ENCODE data around the gene NCOR2.

Gene NCOR2
- 38.4 to 66.6 reads per million in 2 experiments for total RNA-seq

GRCh38 chr12:124566997-124567672 lies at the start of gene NCOR2:
NCOR2 (minus strand) TSS chr12:124567612; CDS start chr12:124495251, 72,361 bp downstream.
- DNase-seq (ENCODE audit: low read depth): peak; percentile 27

DNA sequence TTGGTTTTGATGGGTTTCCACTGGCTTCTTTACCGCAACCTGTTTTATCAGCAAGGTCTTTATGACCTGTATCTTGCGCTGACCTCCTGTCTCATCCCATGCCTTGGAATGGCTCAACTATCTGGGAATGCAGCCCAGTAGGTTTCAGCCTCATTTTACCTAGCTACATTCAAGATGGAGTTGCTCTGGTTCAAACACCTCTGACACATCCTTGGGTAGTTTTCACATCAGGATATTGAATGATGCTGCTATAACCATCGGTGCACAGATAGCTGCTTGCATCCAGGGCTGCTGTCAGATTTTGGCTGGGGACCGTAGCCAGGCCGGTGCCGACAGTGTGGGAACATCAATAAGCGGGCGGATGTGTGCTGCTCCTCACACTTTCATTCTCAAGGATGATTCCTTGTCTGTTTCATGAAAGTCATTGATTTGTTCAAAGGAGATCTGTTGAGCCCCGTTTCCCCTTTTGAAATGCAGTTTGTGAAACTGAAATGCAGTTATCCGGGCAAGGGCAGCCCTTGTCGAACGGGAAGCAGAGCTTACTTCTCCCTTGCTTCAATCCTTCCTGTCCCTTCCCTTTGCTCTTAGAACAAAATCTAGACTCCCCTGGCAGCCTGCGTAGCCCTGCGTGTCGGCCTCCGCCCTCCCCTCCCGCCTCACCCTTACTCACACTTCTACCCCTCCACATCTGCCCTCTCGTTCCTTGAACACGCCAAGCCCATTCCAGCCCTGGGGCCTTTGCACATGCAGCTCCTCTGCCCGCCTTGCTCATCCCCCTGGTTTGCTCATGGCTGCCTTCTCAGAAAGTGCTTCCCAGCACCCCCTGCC lies 49.2 kb upstream of the NCOR2 start:
- no peak for DNase-seq (ENCODE audit: low read depth)

DNA sequence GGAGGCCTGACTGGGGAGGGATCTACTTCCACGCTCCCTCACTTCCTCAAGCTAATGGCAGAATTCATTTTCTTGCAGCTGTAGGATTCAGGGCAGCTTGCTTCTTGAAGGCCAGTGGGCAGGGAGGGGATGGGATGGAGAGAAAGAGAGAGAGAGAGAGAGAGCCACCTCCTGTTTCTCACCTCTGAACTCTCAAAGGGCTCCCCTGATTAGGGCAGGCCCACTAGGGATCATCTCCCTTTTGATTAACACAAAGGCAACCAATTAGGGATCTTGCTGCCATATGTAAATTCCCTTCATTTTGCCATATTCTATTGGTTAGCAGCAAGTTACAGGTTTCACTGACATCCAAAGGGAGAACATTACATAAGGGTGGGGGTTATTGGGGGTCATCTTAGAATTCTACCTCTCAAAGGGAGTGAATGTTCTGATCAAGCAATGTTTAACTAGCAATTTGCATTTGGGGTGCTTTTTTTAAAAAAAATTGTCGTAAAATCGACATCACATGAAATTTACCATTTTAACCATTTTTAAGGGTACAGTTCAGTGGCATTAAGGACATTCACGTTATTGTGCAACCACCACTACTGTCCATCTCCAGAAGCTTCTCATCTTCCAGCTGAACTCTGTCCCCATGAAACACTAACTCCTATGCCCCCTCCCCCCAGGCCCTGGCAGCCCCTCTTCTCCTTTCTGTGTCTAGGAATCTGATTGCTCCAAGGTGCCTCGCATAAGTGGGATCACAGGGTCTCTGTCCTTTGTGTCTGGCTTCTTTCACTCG lies 47.3 kb upstream of the NCOR2 start:
- DNase-seq (ENCODE audit: low read depth): no peak

DNA sequence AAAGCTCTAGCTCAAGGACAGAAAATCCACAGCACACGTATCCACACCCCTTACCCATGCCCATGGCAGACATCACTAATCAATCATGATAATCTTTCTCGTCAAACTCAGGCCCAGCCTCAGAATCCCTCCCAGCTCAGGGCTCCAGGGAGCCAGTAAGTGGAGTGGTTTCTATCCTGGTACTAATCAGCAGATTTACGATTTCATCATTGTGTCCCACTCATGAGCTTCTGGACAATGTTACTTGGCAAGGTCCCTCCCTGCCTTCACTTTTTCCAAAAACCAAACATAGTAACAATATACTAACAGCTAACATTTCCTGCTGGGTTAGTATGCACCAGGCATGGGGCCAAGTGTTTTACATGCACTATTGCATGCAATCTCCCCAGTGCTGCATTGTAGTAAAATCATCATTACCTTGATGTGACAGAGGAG lies 45.8 kb upstream of the NCOR2 start:
- DNase-seq (ENCODE audit: low read depth): no peak

DNA sequence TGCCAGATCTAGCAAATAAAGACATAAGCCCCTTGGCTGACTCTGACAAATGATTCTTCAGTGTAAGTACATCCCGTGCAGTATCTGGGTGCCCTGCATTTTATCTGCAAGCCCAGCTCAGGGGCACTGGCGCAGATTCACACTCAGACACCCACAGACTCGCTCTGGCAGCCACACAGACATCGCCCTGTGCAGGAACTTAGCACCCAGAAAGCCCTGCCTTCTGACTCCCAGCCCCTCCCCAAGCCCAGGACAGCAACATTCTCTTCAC lies 44.9 kb upstream of the NCOR2 start:
- DNase-seq (ENCODE audit: low read depth): no peak

DNA sequence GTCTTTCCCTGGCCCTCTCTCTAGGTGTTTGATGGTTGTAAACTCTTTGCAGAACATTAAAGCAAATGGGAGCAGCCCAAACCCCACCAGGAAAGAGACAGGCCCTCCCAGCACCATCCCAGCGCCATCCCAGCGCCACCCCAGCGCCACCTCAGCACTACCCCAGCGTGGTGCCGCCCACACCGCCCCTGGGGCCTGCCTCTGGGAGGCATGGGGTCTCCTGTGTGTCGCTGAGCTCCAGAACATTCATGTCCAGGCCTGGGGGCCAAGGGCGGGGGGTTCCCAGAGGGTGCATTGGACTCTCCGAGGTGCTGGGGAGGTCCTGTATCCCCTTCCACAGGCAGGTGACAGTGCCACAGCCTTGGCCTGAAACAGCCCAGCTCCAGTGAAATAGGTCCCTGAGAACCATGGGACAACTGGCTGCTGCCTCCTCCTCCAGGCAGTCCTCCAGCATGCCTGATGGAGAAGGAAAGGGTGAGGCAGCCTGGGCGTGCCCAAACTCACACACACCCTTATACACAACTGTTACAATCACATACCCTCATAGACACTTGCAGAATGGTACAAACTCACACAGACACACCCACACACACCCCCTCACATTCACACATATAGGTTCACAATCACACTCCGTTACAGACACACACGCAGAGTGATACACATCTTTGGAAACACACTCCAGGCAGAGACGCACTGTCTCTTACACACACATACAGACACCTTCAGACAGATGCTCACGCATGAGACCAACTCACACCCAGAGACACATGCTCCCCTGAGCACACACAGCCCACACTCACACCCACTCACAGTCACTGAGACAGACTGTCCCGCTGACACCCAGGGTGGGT lies 44.4 kb upstream of the NCOR2 start:
- DNase-seq (ENCODE audit: low read depth): no peak

DNA sequence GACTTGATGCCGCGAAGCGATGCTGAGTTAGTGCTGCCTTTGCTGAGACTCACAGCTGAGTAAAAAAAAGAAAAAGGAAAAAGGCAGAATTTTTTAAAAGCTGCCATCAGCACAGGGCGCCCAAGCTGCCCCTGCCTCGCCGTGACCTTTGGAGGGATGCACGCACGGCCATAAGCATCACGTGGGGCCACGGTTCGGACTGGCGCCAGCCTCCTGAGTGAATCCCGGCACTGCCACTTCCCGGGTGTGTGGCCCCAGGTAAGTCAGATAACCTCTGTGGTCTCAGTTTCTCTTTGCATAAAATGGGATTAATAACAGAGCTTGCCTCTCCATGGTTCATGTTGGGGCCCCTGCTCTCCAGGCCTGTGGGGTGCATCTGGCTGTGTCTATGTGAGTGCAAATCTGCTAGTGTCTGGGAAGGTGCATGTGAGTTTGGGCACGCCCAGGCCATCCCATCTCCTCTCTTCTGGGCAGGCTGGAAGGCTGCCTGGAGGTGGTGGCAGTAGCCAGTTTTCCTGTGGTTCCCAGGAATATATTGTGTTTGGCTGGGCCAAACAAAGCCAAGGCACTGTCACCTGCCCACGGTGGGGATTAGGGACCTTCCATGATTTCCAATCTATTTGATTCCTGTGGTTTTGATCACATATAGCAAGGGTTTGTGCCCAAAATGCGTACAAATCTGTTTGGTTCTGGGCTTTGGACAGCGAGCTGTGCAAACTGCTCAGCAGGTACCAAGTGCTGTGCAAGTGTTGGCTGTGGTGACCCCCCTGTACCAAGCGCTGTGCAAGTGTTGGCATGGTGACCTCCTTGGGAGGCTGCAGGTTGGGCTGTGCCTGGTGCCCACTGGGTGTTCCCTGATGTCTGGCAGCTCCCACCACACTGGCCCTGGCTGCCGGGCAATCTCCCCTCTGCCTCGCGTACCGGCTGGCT lies 43.5 kb upstream of the NCOR2 start:
- DNase-seq (ENCODE audit: low read depth): no peak

GRCh38 chr12:124610021-124610612 lies 42.7 kb upstream of the NCOR2 start:
- DNase-seq (ENCODE audit: low read depth): no peak

- peak; percentile 81 for DNase-seq (ENCODE audit: low read depth)
Measured at GRCh38 chr12:124609041-124609989, 41.9 kb upstream of the NCOR2 start.

DNA sequence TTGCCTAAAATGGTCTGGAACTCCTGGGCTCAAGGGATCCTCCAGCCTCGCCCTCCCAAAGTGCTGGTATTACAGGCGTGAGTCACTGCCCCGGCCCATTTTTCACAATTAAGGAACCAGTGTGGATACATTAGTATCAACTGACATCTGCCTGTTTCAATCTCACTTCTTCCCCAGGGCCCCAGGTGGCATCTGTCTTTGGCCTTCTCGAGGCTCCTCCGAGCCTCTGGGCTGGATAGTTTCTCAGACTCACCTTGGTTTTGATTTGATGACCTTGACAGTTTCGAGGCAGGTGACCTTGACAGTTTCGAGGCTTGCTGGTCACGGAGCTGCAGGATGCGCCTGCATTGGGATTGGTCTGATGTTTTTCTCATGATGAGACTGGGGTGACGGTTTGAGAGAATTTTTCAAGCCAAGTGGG lies 41.0 kb upstream of the NCOR2 start:
- no peak for DNase-seq (ENCODE audit: low read depth)

- DNase-seq (ENCODE audit: low read depth): no peak
Measured at GRCh38 chr12:124607681-124608425, 40.4 kb upstream of the NCOR2 start.

- DNase-seq (ENCODE audit: low read depth): no peak
Measured at GRCh38 chr12:124605883-124606774, 38.7 kb upstream of the NCOR2 start.

DNA sequence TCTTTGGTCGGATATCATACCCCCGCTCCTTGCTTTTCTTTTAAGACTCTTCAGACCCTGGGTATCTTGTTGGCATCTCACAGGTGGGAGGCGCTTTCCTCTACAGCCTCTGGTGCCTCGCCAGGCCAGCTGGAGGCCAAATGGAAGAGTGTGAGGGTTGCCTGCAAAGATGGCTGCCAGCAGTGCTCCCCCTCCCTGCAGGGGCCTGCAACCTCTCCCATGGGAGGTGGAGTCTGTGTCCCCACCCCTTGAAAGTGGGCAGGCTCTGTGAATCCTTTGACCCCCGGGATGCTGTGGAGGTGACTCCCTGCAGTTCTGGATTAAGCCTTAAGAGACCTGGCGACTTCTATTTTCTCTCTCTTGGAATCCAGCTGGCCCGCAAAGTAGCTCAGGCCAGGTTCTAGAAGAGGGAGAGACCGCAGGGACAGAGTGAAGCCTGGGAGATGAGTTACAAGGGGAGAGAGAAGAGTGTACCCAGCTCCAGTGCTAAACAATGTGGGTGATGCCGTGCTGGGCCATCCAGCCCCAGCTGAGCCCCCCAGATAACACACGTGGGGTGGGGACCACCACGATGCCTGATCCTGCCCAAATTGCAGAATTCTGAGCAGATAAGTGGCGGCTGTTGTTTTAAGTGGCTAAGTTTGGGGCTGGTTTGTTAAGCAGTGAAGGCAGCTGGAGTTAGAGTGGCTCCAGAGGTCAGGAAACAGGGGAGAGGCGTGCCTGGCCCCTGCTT lies 37.9 kb upstream of the NCOR2 start:
- no peak for DNase-seq (ENCODE audit: low read depth)

GRCh38 chr12:124604264-124604680 lies 36.9 kb upstream of the NCOR2 start:
- no peak for DNase-seq (ENCODE audit: low read depth)

GRCh38 chr12:124603831-124604251 lies 36.4 kb upstream of the NCOR2 start:
- no peak for DNase-seq (ENCODE audit: low read depth)

DNA sequence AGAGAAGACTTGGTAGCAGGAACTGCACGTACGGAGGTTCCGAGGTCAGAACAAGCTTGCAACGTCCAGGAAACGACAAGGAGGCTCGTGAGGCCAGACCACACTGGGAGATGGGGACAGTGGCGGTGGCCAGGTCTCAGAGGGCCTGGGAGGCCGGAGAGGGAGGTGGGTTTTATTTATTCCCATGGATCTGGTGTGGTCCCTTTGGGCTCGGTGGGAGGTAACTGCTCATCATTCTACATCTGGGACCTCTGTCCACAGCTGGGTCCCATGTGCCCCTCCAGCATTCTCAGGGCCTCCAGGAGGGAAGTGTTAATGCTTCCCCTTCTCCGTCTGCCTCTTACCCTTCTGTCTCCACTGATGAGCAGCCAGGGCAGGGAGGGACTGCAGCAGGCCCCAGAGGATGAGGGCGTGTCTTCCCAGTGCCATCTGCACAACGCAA lies 35.7 kb upstream of the NCOR2 start:
- DNase-seq (ENCODE audit: low read depth): no peak

All from T follicular helper cell (primary cell).